OCI-LY7 (cell line): ENCODE measurements around the gene PPEF2. TPM values are rescaled to one million over a fixed set of nuclear protein-coding genes. Genes with fewer than 3 reads are reported as not detected.

Experiments used
- BruUV-seq: library from RNA; stranded (reverse); fragments of 400-500 nt; replicated peaks from 2 replicates; lab custom pipeline; 2021; lab: Mats Ljungman, UMichigan
- CTCF ChIA-PET: fragments of 300-600 bp; sonication (Branson Sonifier 250); formaldehyde crosslinking; loops from one replicate; lab custom pipeline; 2022; ENCODE audit warnings: antibody characterized with exemption; ENCODE audit not compliant: unreplicated experiment; lab: Charles Lee
- POLR2A ChIA-PET: fragments of 300-600 bp; sonication (Branson Sonifier 250); formaldehyde crosslinking; loops from one replicate; lab custom pipeline; 2022; ENCODE audit warnings: antibody characterized with exemption; lab: Charles Lee
- DNase-seq: peaks from one replicate; pipeline ENCODE4 v3.0.0-alpha.2; 2015; ENCODE audit warnings: low spot score
- H2AFZ ChIP-seq: fragments of 200-600 bp; sonication (generic), shearing (Covaris generic); 2 replicates; pipeline ENCODE4 v1.6.1; 2014; ENCODE audit warnings: mild to moderate bottlenecking, antibody characterized with exemption, low read length, moderate library complexity
- H3K27ac ChIP-seq: fragments of 200-600 bp; sonication (generic); 2 replicates; pipeline ENCODE4 v1.5.1; 2014; ENCODE audit warnings: mixed run types, low read depth, mild to moderate bottlenecking, moderate library complexity, low read length, inconsistent platforms; ENCODE audit not compliant: poor library complexity, severe bottlenecking
- H3K36me3 ChIP-seq: fragments of 200-600 bp; sonication (generic); 2 replicates; pipeline ENCODE4 v1.6.1; 2014; ENCODE audit warnings: mild to moderate bottlenecking, antibody characterized with exemption, low read length, moderate library complexity, mixed read lengths; ENCODE audit not compliant: insufficient read depth
- H3K4me1 ChIP-seq: fragments of 200-600 bp; sonication (generic); 2 replicates; pipeline ENCODE4 v1.5.1; 2014; ENCODE audit warnings: mild to moderate bottlenecking, low read length; ENCODE audit not compliant: insufficient read depth, poor library complexity, severe bottlenecking
- H3K4me2 ChIP-seq: fragments of 200-600 bp; sonication (generic); 2 replicates; pipeline ENCODE4 v1.6.1; 2014; ENCODE audit warnings: mild to moderate bottlenecking, low read length
- H3K4me3 ChIP-seq: fragments of 200-600 bp; sonication (generic); 2 replicates; pipeline ENCODE4 v1.5.1; 2014; ENCODE audit warnings: mild to moderate bottlenecking, low read depth, low read length; ENCODE audit not compliant: poor library complexity, severe bottlenecking
- H3K79me2 ChIP-seq: fragments of 200-600 bp; sonication (generic); 2 replicates; pipeline ENCODE4 v1.6.1; 2016; ENCODE audit warnings: low read depth, mild to moderate bottlenecking, low read length, moderate library complexity, mixed read lengths; ENCODE audit not compliant: insufficient read depth
- H3K9me2 ChIP-seq: fragments of 200-600 bp; sonication (generic); 2 replicates; pipeline ENCODE4 v1.6.1; 2016; ENCODE audit warnings: mild to moderate bottlenecking, low read length, mixed read lengths; ENCODE audit not compliant: insufficient read depth
- H3K9me3 ChIP-seq: fragments of 200-600 bp; sonication (generic); 2 replicates; pipeline ENCODE4 v1.6.1; 2014; ENCODE audit warnings: mild to moderate bottlenecking, mixed run types, low read length, mixed read lengths
- H4K20me1 ChIP-seq: fragments of 200-600 bp; sonication (generic); 2 replicates; pipeline ENCODE4 v1.6.1; 2014; ENCODE audit warnings: mild to moderate bottlenecking, antibody characterized with exemption, low read length, moderate library complexity, mixed read lengths; ENCODE audit not compliant: insufficient read depth
- EZH2phosphoT487 ChIP-seq: fragments of 200-600 bp; sonication (generic); IDR thresholded peaks from 2 replicates; pipeline ENCODE4 v1.6.1; 2018; ENCODE audit warnings: low read depth, borderline replicate concordance, mild to moderate bottlenecking, mixed run types, antibody characterized with exemption, low read length, moderate library complexity, mixed read lengths
- intact Hi-C: fragments of 100-400 bp; cut with micrococcal nuclease; formaldehyde crosslinking; loops from one replicate; pipeline ENCODE4 v1.10.0; 2022; ENCODE audit not compliant: unreplicated experiment
- total RNA-seq, 2 experiments: library from RNA; depleted of rRNA in 1 of 2; stranded (reverse); fragments of >200 nt in 1 of 2; shearing (Covaris generic) in 1 of 2; gene quantifications; 2 replicates each; pipeline ENCODE4 v1.2.3, GENCODE V29; 2014 to 2022
- TF ChIP-seq, protein P1 (sequence below): fragments of 200-600 bp; sonication (generic); conservative IDR thresholded peaks from 2 replicates; pipeline ENCODE4 v1.5.1; 2014; ENCODE audit warnings: mild to moderate bottlenecking, antibody characterized with exemption, low read length, moderate library complexity, mixed read lengths

PPEF2 gene
- total RNA-seq, 2 experiments from 2014 or later = 0.42 TPM; not detected in 1

DNA sequence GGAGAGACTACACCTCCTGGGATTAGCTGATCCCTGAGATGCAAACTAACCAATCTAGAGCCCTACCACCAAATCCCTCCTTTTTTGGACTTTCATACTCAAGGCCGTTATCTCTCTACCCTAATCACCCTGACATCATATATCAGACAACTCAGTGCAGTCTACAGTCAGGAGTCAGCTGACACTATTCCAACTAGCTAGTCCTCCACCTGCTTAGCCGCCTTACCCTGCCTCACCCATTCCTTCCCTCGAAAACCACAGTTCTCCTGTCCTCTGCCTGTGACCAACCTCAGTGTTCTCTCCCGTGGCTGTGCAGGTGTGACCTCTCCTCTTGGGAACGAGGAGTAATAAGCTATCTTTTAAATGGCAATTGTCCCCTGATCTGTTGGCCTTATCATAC is 1.8 kb upstream of the PPEF2 start:
- BruUV-seq = no TSS peak

DNA sequence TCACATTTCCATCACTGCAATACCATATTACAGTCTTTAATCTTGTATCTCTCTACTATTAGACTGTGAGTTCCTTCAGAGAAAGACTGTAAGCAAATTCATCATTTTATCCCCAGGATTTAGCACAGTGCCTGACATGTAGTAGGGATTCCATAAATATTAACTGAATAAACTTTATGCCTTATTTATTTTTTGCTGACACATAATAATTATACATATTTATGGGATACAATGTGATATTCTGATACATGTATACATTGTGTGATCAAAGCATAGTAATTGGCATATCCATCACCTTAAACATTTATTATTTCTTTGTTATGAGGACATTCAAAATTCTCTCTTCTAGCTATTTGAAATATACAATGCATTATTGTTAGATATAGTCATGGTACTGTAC is 3.7 kb downstream of the PPEF2 start:
- intact Hi-C loops = no loop called here
- Histone ChIP-seq H3K9me3 (no peaks in the 10 kb centered on the region), H3K4me2 (no peak overlapping the region), H3K4me1 (peaks cover 14% of the 10 kb centered on the region), H3K36me3 (no peaks in the 10 kb centered on the region), H2AFZ (no peak overlapping the region), H3K79me2 (no peaks in the 10 kb centered on the region), H3K4me3 (no peak overlapping the region), H3K9me2 (no peaks in the 10 kb centered on the region), H3K27ac (no peak overlapping the region), H4K20me1 (no peaks in the 10 kb centered on the region)
- POLR2A ChIA-PET = no interaction called here
- BruUV-seq = no TSS peak
- DNase-seq = no peak
- CTCF ChIA-PET = no interaction called here
- TF ChIP-seq, protein P1, sequence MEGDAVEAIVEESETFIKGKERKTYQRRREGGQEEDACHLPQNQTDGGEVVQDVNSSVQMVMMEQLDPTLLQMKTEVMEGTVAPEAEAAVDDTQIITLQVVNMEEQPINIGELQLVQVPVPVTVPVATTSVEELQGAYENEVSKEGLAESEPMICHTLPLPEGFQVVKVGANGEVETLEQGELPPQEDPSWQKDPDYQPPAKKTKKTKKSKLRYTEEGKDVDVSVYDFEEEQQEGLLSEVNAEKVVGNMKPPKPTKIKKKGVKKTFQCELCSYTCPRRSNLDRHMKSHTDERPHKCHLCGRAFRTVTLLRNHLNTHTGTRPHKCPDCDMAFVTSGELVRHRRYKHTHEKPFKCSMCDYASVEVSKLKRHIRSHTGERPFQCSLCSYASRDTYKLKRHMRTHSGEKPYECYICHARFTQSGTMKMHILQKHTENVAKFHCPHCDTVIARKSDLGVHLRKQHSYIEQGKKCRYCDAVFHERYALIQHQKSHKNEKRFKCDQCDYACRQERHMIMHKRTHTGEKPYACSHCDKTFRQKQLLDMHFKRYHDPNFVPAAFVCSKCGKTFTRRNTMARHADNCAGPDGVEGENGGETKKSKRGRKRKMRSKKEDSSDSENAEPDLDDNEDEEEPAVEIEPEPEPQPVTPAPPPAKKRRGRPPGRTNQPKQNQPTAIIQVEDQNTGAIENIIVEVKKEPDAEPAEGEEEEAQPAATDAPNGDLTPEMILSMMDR = no peak
- TF ChIP-seq EZH2phosphoT487 = no peak

More for the DNA sequence above, 1.8 kb upstream of the PPEF2 start:
- no peaks in the 10 kb centered on the region for H3K9me2 ChIP-seq
- POLR2A ChIA-PET = interaction anchor here (1.1 kb wide), 1 partner anchor 35 kb away, joined by 3 read pairs; no protein-coding TSS in a partner anchor
- H2AFZ ChIP-seq = no peak overlapping the region
- peaks cover 14% of the 10 kb centered on the region for H3K4me1 ChIP-seq
- intact Hi-C loops = no loop called here
- no peak overlapping the region for H3K27ac ChIP-seq
- H4K20me1 ChIP-seq = no peaks in the 10 kb centered on the region
- no peak overlapping the region for H3K4me3 ChIP-seq
- no peak for TF ChIP-seq EZH2phosphoT487
- TF ChIP-seq, protein P1 = no peak
- DNase-seq = no peak
- CTCF ChIA-PET = no interaction called here
- H3K9me3 ChIP-seq = no peaks in the 10 kb centered on the region
- no peaks in the 10 kb centered on the region for H3K36me3 ChIP-seq
- no peaks in the 10 kb centered on the region for H3K79me2 ChIP-seq
- H3K4me2 ChIP-seq = no peak overlapping the region

DNA sequence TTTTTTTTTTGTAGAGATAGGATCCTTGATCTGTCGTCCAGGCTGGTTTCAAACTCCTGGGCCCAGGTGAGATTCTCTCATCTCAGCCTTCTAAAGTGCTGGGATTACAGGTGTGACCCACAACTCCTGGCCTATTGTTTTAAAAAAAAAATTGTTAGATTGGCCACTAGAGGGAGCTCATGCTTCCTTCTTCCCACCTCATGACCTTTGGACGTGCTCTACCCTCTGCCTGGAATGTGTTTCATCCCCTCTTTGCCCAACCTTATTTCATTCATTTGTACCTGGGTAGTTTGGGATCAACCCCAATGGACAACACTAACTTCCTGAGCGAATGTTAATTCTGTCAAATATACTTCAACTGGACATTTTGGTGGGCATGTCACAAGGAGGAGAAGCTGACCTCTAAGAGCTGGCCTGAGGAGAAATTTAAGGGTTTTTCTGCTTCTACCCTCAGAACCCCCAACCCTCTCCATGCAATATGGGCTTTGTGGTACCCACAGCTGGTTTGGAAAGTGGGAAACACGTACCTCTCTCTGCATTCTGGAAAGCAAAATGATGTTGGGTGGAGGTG is 6.4 kb downstream of the PPEF2 start:
- no TSS peak for BruUV-seq
- POLR2A ChIA-PET = interaction anchor here (0.5 to 1.0 kb wide), 2 partner anchors 22 to 1530 kb away, joined by 3 to 5 read pairs; no protein-coding TSS in a partner anchor
- TF ChIP-seq EZH2phosphoT487 = no peak
- TF ChIP-seq, protein P1 = peak; percentile 84
- Histone ChIP-seq H3K9me2 (no peaks in the 10 kb centered on the region), H3K4me1 (no peaks in the 10 kb centered on the region), H3K36me3 (no peaks in the 10 kb centered on the region), H2AFZ (no peak overlapping the region), H3K4me2 (no peak overlapping the region), H3K4me3 (no peak overlapping the region), H3K9me3 (no peaks in the 10 kb centered on the region), H4K20me1 (no peaks in the 10 kb centered on the region), H3K79me2 (no peaks in the 10 kb centered on the region), H3K27ac (no peak overlapping the region)
- DNase-seq = peak; percentile 51
- intact Hi-C loops = loop anchor here (1.0 kb wide), 1 partner anchor 171 kb away; no protein-coding TSS in a partner anchor
- CTCF ChIA-PET = interaction anchor here (0.5 to 1.0 kb wide), 2 partner anchors 94 to 163 kb away, joined by 3 read pairs; no protein-coding TSS in a partner anchor
